Neural progenitor cell (in vitro differentiated cells): Measurements from ENCODE around the gene LARP6. TPM values are rescaled to one million over a fixed set of nuclear protein-coding genes. Genes with fewer than 3 reads are reported as not detected.

Source experiments
- DNase-seq: peaks from one replicate; pipeline ENCODE4 v3.0.0-alpha.2; 2016; ENCODE audit warnings: low spot score
- H2AFZ ChIP-seq: fragments of 200-600 bp; sonication (generic); replicated peaks from 2 replicates; pipeline ENCODE4 v1.6.1; 2016; ENCODE audit warnings: antibody characterized with exemption
- H3F3A ChIP-seq: fragments of 200-600 bp; sonication (generic); 2 replicates; pipeline ENCODE4 v1.6.1; 2016; ENCODE audit warnings: antibody characterized with exemption, low read depth
- H3K27ac ChIP-seq: fragments of 200-600 bp; sonication (generic); 2 replicates; pipeline ENCODE4 v1.5.1; 2016; ENCODE audit warnings: mild to moderate bottlenecking
- H3K27me3 ChIP-seq: fragments of 200-600 bp; sonication (generic); 2 replicates; pipeline ENCODE4 v1.6.1; 2016; ENCODE audit warnings: mild to moderate bottlenecking, moderate library complexity
- H3K36me3 ChIP-seq: fragments of 200-600 bp; sonication (generic); 2 replicates; pipeline ENCODE4 v1.5.1; 2016
- H3K4me1 ChIP-seq: fragments of 200-600 bp; sonication (generic); 2 replicates; pipeline ENCODE4 v1.6.1; 2016; ENCODE audit warnings: mixed run types
- H3K4me2 ChIP-seq: fragments of 200-600 bp; sonication (generic); 2 replicates; pipeline ENCODE4 v1.6.1; 2016
- H3K4me3 ChIP-seq: fragments of 200-600 bp; sonication (generic); 2 replicates; pipeline ENCODE4 v1.5.1; 2016
- H3K79me2 ChIP-seq: fragments of 200-600 bp; sonication (generic); 2 replicates; pipeline ENCODE4 v1.6.1; 2016; ENCODE audit warnings: low read depth
- H3K9ac ChIP-seq: fragments of 200-600 bp; sonication (generic); 2 replicates; pipeline ENCODE4 v1.6.1; 2016
- H3K9me3 ChIP-seq: fragments of 200-600 bp; sonication (generic); 2 replicates; pipeline ENCODE4 v1.5.1; 2016; ENCODE audit warnings: low read depth
- H4K20me1 ChIP-seq: fragments of 200-600 bp; sonication (generic); 2 replicates; pipeline ENCODE4 v1.6.1; 2016; ENCODE audit warnings: low read depth
- H3K27ac Mint-ChIP-seq: 3 replicates; pipeline ENCODE4 v1.8.0; 2021; ENCODE audit warnings: mixed read lengths
- H3K27me3 Mint-ChIP-seq: 2 replicates; pipeline ENCODE4 v1.8.0; 2022; ENCODE audit warnings: low read depth, mild to moderate bottlenecking, inconsistent platforms, moderate library complexity, mixed read lengths; ENCODE audit not compliant: insufficient read depth
- H3K36me3 Mint-ChIP-seq: 3 replicates; pipeline ENCODE4 v1.8.0; 2021; ENCODE audit warnings: mixed read lengths
- H3K4me1 Mint-ChIP-seq: 3 replicates; pipeline ENCODE4 v1.8.0; 2021; ENCODE audit warnings: mixed read lengths
- H3K4me3 Mint-ChIP-seq: 3 replicates; pipeline ENCODE4 v1.8.0; 2021; ENCODE audit warnings: mild to moderate bottlenecking, moderate library complexity, mixed read lengths
- H3K9me3 Mint-ChIP-seq: 3 replicates; pipeline ENCODE4 v1.8.0; 2020; ENCODE audit warnings: mixed read lengths
- EZH2 ChIP-seq: fragments of 200-600 bp; sonication (generic); IDR thresholded peaks from 2 replicates; pipeline ENCODE4 v1.6.1; 2017; ENCODE audit warnings: antibody characterized with exemption, mild to moderate bottlenecking, moderate library complexity
- EZH2phosphoT487 ChIP-seq: fragments of 200-600 bp; sonication (generic); IDR thresholded peaks from 2 replicates; pipeline ENCODE4 v1.6.1; 2017; ENCODE audit warnings: antibody characterized with exemption
- total RNA-seq: library from RNA; depleted of rRNA; stranded (reverse); fragments of >200 nt; gene quantifications from 2 replicates; pipeline ENCODE4 v1.2.3, GENCODE V29; 2015; ENCODE audit warnings: low replicate concordance
- TF ChIP-seq, protein P1 (sequence below): fragments of 200-600 bp; sonication (generic); IDR thresholded peaks from 2 replicates; pipeline ENCODE4 v1.5.1; 2017; ENCODE audit warnings: antibody characterized with exemption, mild to moderate bottlenecking

The LARP6 gene
- total RNA-seq, 1 donor from 2014 or later = 19.3 TPM

DNA sequence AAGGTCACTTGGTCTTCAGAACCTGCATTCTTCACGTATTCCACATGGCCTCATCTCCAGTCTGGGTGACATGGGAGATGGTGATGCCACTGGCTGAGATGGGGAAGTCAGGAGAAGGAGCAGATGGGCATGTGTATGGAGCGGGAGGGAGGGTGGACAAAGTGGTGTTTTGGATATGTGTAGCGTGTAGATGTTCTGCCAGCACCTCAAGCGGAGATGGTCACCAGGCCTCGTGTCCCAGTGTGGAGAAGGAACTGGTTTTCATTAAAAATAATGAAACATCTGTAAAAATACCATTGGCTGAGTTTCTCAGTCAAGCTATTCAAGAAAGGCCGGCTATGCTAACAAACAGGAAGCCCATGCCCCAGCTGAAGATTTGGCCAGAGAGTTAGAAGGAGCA is 26.2 kb downstream of the LARP6 start:
- H3K9me3 ChIP-seq = no peaks in the 10 kb centered on the region
- Mint-ChIP-seq H3K4me3 (no peak overlapping the region), H3K27ac (no peak overlapping the region), H3K36me3 (peaks cover 13% of the 10 kb centered on the region), H3K9me3 (no peaks in the 10 kb centered on the region), H3K4me1 (peaks cover 3% of the 10 kb centered on the region), H3K27me3 (no peaks in the 10 kb centered on the region)
- no peaks in the 10 kb centered on the region for H3K27me3 ChIP-seq
- no peak overlapping the region for H3K4me2 ChIP-seq
- no peak overlapping the region for H2AFZ ChIP-seq
- no peak overlapping the region for H3K4me3 ChIP-seq
- H3K36me3 ChIP-seq = no peaks in the 10 kb centered on the region
- no peak overlapping the region for H3K27ac ChIP-seq
- H3K9ac ChIP-seq = no peak overlapping the region
- H3F3A ChIP-seq = no peaks in the 10 kb centered on the region
- TF ChIP-seq, protein P1, sequence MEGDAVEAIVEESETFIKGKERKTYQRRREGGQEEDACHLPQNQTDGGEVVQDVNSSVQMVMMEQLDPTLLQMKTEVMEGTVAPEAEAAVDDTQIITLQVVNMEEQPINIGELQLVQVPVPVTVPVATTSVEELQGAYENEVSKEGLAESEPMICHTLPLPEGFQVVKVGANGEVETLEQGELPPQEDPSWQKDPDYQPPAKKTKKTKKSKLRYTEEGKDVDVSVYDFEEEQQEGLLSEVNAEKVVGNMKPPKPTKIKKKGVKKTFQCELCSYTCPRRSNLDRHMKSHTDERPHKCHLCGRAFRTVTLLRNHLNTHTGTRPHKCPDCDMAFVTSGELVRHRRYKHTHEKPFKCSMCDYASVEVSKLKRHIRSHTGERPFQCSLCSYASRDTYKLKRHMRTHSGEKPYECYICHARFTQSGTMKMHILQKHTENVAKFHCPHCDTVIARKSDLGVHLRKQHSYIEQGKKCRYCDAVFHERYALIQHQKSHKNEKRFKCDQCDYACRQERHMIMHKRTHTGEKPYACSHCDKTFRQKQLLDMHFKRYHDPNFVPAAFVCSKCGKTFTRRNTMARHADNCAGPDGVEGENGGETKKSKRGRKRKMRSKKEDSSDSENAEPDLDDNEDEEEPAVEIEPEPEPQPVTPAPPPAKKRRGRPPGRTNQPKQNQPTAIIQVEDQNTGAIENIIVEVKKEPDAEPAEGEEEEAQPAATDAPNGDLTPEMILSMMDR = no peak
- TF ChIP-seq EZH2phosphoT487 = no peak
- no peak for TF ChIP-seq EZH2
- H4K20me1 ChIP-seq = no peaks in the 10 kb centered on the region
- H3K79me2 ChIP-seq = no peaks in the 10 kb centered on the region
- no peak for DNase-seq
- no peaks in the 10 kb centered on the region for H3K4me1 ChIP-seq

DNA sequence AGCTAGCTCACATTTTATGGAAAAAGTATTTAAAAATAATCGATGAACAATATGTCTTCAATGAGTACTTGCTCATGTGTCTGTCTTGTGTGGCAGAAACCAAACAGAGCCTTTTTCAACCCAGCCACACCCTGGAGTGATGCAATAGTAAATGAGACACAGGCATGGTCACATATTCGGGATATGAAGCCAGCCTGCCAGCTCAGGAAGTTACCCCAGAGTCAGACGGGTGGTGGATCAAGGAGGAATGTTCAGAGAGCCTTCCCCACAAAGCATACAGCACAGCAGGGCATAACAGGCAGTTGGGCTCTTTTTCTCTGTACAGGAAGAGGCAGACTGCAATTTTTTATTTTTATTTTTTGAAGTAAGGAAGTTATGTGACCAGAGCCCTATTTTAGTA is 27.3 kb downstream of the LARP6 start:
- H3K27me3 Mint-ChIP-seq = no peaks in the 10 kb centered on the region
- Histone ChIP-seq H3K4me2 (no peak overlapping the region), H4K20me1 (no peaks in the 10 kb centered on the region), H3K9me3 (no peaks in the 10 kb centered on the region), H3K4me1 (no peaks in the 10 kb centered on the region), H2AFZ (no peak overlapping the region), H3K27ac (no peak overlapping the region), H3K4me3 (no peak overlapping the region), H3F3A (no peaks in the 10 kb centered on the region), H3K36me3 (no peaks in the 10 kb centered on the region), H3K79me2 (no peaks in the 10 kb centered on the region), H3K27me3 (no peaks in the 10 kb centered on the region), H3K9ac (no peak overlapping the region)
- H3K4me3 Mint-ChIP-seq = no peak overlapping the region
- no peak for TF ChIP-seq EZH2phosphoT487
- no peak for TF ChIP-seq EZH2
- TF ChIP-seq, protein P1 = no peak
- no peak for DNase-seq
- no peaks in the 10 kb centered on the region for H3K9me3 Mint-ChIP-seq
- peaks cover 3% of the 10 kb centered on the region for H3K4me1 Mint-ChIP-seq
- no peak overlapping the region for H3K27ac Mint-ChIP-seq
- H3K36me3 Mint-ChIP-seq = peaks cover 4% of the 10 kb centered on the region

DNA sequence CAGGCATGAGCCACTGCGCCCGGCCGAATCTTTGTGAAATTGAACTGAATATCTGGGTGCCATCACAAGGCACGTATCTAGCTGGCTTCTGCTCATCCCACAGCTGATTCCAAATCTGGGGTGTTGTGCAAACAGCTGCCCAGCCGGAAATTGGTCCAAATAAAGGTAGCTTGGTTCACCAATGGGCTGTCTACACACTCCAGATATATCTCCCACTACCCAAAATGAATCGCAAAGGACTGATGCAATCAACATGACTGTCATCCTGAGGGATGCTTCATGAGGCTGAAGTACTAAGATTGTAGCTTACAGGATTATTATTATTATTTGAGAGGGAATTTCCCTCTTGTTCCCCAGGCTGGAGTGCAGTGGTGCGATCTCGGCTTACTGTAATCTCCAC is 28.1 kb downstream of the LARP6 start:
- H3K36me3 ChIP-seq = no peaks in the 10 kb centered on the region
- H3K4me3 ChIP-seq = no peak overlapping the region
- no peaks in the 10 kb centered on the region for H3F3A ChIP-seq
- no peaks in the 10 kb centered on the region for H3K9me3 ChIP-seq
- Mint-ChIP-seq H3K4me3 (no peak overlapping the region), H3K27me3 (no peaks in the 10 kb centered on the region), H3K9me3 (no peaks in the 10 kb centered on the region), H3K27ac (no peak overlapping the region), H3K4me1 (peaks cover 3% of the 10 kb centered on the region), H3K36me3 (no peaks in the 10 kb centered on the region)
- TF ChIP-seq EZH2 (no peak), EZH2phosphoT487 (no peak)
- TF ChIP-seq, protein P1 = no peak
- no peak overlapping the region for H3K9ac ChIP-seq
- H4K20me1 ChIP-seq = no peaks in the 10 kb centered on the region
- H3K4me1 ChIP-seq = no peaks in the 10 kb centered on the region
- H3K27me3 ChIP-seq = no peaks in the 10 kb centered on the region
- no peak overlapping the region for H3K27ac ChIP-seq
- no peak for DNase-seq
- no peak overlapping the region for H3K4me2 ChIP-seq
- peak overlapping the region; percentile 94 for H2AFZ ChIP-seq
- H3K79me2 ChIP-seq = no peaks in the 10 kb centered on the region
